ENCODE results near the gene AGPAT4.

DNA sequence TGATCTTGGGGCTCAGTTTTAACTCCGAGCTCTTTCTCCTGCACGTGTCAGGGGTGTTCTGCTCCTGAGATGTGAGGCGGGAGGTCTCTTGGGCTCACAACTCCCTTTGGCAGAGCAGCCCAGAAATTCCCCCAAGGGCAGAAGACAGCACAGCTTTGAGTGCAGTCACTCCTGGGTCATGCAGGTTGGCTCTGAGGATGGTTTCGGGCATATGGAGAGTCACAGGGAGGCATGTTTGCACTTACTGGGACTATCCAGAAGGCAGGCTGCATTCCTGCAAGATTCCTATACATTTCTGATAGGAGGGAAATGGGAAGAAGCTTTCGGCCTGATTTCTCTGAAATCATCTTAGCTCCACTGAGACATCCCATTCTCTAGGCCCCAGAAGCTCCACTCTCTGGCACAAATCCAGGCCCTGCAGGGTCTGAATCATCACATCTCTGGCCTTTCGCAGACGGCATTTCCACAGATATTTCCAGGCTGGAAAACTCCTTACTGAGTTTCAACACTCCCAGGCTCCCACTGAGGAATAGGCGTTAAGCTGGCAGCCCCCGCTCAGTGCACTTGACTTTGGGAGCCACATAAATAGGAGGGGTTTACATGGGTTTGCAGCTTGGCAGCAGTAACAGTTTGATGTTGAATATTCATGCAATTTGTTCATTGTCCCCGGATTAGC is 39.7 kb downstream of the AGPAT4 start:
- TF ChIP-seq, protein P1, sequence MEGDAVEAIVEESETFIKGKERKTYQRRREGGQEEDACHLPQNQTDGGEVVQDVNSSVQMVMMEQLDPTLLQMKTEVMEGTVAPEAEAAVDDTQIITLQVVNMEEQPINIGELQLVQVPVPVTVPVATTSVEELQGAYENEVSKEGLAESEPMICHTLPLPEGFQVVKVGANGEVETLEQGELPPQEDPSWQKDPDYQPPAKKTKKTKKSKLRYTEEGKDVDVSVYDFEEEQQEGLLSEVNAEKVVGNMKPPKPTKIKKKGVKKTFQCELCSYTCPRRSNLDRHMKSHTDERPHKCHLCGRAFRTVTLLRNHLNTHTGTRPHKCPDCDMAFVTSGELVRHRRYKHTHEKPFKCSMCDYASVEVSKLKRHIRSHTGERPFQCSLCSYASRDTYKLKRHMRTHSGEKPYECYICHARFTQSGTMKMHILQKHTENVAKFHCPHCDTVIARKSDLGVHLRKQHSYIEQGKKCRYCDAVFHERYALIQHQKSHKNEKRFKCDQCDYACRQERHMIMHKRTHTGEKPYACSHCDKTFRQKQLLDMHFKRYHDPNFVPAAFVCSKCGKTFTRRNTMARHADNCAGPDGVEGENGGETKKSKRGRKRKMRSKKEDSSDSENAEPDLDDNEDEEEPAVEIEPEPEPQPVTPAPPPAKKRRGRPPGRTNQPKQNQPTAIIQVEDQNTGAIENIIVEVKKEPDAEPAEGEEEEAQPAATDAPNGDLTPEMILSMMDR (conservative IDR thresholded peaks at IDR 0.05; ENCODE audit: low read depth, low read length) = no peak
- TF ChIP-seq CEBPB (IDR thresholded peaks at IDR 0.05; ENCODE audit: low read depth, low read length) = peak; percentile 59
- TF ChIP-seq SMC3 (IDR thresholded peaks at IDR 0.05; ENCODE audit: low read depth, low read length) = no peak
- TF ChIP-seq POLR2A (IDR thresholded peaks at IDR 0.05; ENCODE audit: low read depth, low read length) = no peak
- TF ChIP-seq, protein P2, sequence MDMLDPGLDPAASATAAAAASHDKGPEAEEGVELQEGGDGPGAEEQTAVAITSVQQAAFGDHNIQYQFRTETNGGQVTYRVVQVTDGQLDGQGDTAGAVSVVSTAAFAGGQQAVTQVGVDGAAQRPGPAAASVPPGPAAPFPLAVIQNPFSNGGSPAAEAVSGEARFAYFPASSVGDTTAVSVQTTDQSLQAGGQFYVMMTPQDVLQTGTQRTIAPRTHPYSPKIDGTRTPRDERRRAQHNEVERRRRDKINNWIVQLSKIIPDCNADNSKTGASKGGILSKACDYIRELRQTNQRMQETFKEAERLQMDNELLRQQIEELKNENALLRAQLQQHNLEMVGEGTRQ (IDR thresholded peaks at IDR 0.05; ENCODE audit: low read depth, low read length) = no peak
- TF ChIP-seq RAD21 (IDR thresholded peaks at IDR 0.05; ENCODE audit: low read length) = no peak
- TF ChIP-seq MAFK (IDR thresholded peaks at IDR 0.05; ENCODE audit: low read depth, low read length) = no peak
- no peak for TF ChIP-seq MXI1 (IDR thresholded peaks at IDR 0.05; ENCODE audit: borderline replicate concordance, low read depth, low read length)
- TF ChIP-seq RCOR1 (IDR thresholded peaks at IDR 0.05; ENCODE audit: insufficient replicate concordance, low read length) = no peak
- TF ChIP-seq FOS (IDR thresholded peaks at IDR 0.05; ENCODE audit: low read depth, low read length) = peak; percentile 61; the same call in 1 of the 2 replicates
- TF ChIP-seq RFX5 (IDR thresholded peaks at IDR 0.05; ENCODE audit: low read depth, low read length) = no peak
- TF ChIP-seq MAZ (IDR thresholded peaks at IDR 0.05; ENCODE audit: borderline replicate concordance, low read depth, low read length) = no peak
- no peak for TF ChIP-seq NFE2L2 (IDR thresholded peaks at IDR 0.05; ENCODE audit: low read depth, low read length)
